Measurements from ENCODE around the gene UNC79. TPM values are rescaled to one million over a fixed set of nuclear protein-coding genes. Genes with fewer than 3 reads are reported as not detected.

The UNC79 gene
- total RNA-seq, 1 donor from 2014 or later, result not detected

- intact Hi-C loops (cut with micrococcal nuclease), result no loop called here
- Mint-ChIP-seq H3K4me3 (ENCODE audit: low read depth) (no peak overlapping the region), H3K4me1 (ENCODE audit: low read depth) (no peaks in the 10 kb centered on the region), H3K27me3 (ENCODE audit: low read depth) (peaks cover 12% of the 10 kb centered on the region), H3K9me3 (no peaks in the 10 kb centered on the region), H3K36me3 (ENCODE audit: low read depth) (no peaks in the 10 kb centered on the region), H3K27ac (no peak overlapping the region)
- no peak for DNase-seq (ENCODE audit: low spot score)
These were observed 257.5 kb downstream of the UNC79 start for GRCh38 chr14:93688239-93688666.

GRCh38 chr14:93688820-93689219 lies 258.1 kb downstream of the UNC79 start:
- Mint-ChIP-seq H3K4me3 (ENCODE audit: low read depth) (no peak overlapping the region), H3K4me1 (ENCODE audit: low read depth) (no peaks in the 10 kb centered on the region), H3K27ac (no peak overlapping the region), H3K27me3 (ENCODE audit: low read depth) (peaks cover 12% of the 10 kb centered on the region), H3K36me3 (ENCODE audit: low read depth) (no peaks in the 10 kb centered on the region), H3K9me3 (no peaks in the 10 kb centered on the region)
- intact Hi-C loops (cut with micrococcal nuclease), result no loop called here
- DNase-seq (ENCODE audit: low spot score), result no peak

GRCh38 chr14:93690146-93690545 lies 259.4 kb downstream of the UNC79 start:
- DNase-seq (ENCODE audit: low spot score), result no peak
- Mint-ChIP-seq H3K27me3 (ENCODE audit: low read depth) (peaks cover 9% of the 10 kb centered on the region), H3K36me3 (ENCODE audit: low read depth) (no peaks in the 10 kb centered on the region), H3K9me3 (no peaks in the 10 kb centered on the region), H3K4me1 (ENCODE audit: low read depth) (no peaks in the 10 kb centered on the region), H3K27ac (no peak overlapping the region), H3K4me3 (ENCODE audit: low read depth) (no peak overlapping the region)
- intact Hi-C loops (cut with micrococcal nuclease), result no loop called here

- no peaks in the 10 kb centered on the region for H3K9me3 Mint-ChIP-seq
- H3K27ac Mint-ChIP-seq, result no peak overlapping the region
- no peak overlapping the region for H3K4me3 Mint-ChIP-seq (ENCODE audit: low read depth)
- intact Hi-C loops (cut with micrococcal nuclease), result no loop called here
- DNase-seq (ENCODE audit: low spot score), result no peak
- H3K27me3 Mint-ChIP-seq (ENCODE audit: low read depth), result peaks cover 9% of the 10 kb centered on the region
- no peaks in the 10 kb centered on the region for H3K4me1 Mint-ChIP-seq (ENCODE audit: low read depth)
- H3K36me3 Mint-ChIP-seq (ENCODE audit: low read depth), result no peaks in the 10 kb centered on the region
These were observed 260.5 kb downstream of the UNC79 start for GRCh38 chr14:93691042-93691780.

- intact Hi-C loops (cut with micrococcal nuclease), result no loop called here
- no peak overlapping the region for H3K27ac Mint-ChIP-seq
- no peak for DNase-seq (ENCODE audit: low spot score)
- no peaks in the 10 kb centered on the region for H3K36me3 Mint-ChIP-seq (ENCODE audit: low read depth)
- no peaks in the 10 kb centered on the region for H3K4me1 Mint-ChIP-seq (ENCODE audit: low read depth)
- peaks cover 1% of the 10 kb centered on the region for H3K9me3 Mint-ChIP-seq
- no peak overlapping the region for H3K4me3 Mint-ChIP-seq (ENCODE audit: low read depth)
- H3K27me3 Mint-ChIP-seq (ENCODE audit: low read depth), result peaks cover 2% of the 10 kb centered on the region
These were observed 263.2 kb downstream of the UNC79 start for GRCh38 chr14:93693914-93694313.

- intact Hi-C loops (cut with micrococcal nuclease), result no loop called here
These were observed 270.2 kb downstream of the UNC79 start for GRCh38 chr14:93700928-93701327.

GRCh38 chr14:93701562-93701961 lies 270.8 kb downstream of the UNC79 start:
- no peaks in the 10 kb centered on the region for H3K27me3 Mint-ChIP-seq (ENCODE audit: low read depth)
- DNase-seq (ENCODE audit: low spot score), result no peak
- no peaks in the 10 kb centered on the region for H3K36me3 Mint-ChIP-seq (ENCODE audit: low read depth)
- H3K27ac Mint-ChIP-seq, result no peak overlapping the region
- no peaks in the 10 kb centered on the region for H3K4me1 Mint-ChIP-seq (ENCODE audit: low read depth)
- no peak overlapping the region for H3K4me3 Mint-ChIP-seq (ENCODE audit: low read depth)
- peaks cover 7% of the 10 kb centered on the region for H3K9me3 Mint-ChIP-seq
- intact Hi-C loops (cut with micrococcal nuclease), result no loop called here

More at GRCh38 chr14:93700928-93701327, 270.2 kb downstream of the UNC79 start:
- Mint-ChIP-seq H3K4me3 (ENCODE audit: low read depth) (no peak overlapping the region), H3K27ac (no peak overlapping the region), H3K27me3 (ENCODE audit: low read depth) (no peaks in the 10 kb centered on the region), H3K4me1 (ENCODE audit: low read depth) (no peaks in the 10 kb centered on the region), H3K36me3 (ENCODE audit: low read depth) (no peaks in the 10 kb centered on the region), H3K9me3 (peaks cover 7% of the 10 kb centered on the region)
- DNase-seq (ENCODE audit: low spot score), result no peak

GRCh38 chr14:93702946-93703345 lies 272.2 kb downstream of the UNC79 start:
- intact Hi-C loops (cut with micrococcal nuclease), result no loop called here
- peaks cover 7% of the 10 kb centered on the region for H3K9me3 Mint-ChIP-seq
- no peaks in the 10 kb centered on the region for H3K36me3 Mint-ChIP-seq (ENCODE audit: low read depth)
- no peaks in the 10 kb centered on the region for H3K4me1 Mint-ChIP-seq (ENCODE audit: low read depth)
- no peak overlapping the region for H3K4me3 Mint-ChIP-seq (ENCODE audit: low read depth)
- no peak overlapping the region for H3K27ac Mint-ChIP-seq
- no peaks in the 10 kb centered on the region for H3K27me3 Mint-ChIP-seq (ENCODE audit: low read depth)
- no peak for DNase-seq (ENCODE audit: low spot score)

GRCh38 chr14:93703941-93704340 lies 273.2 kb downstream of the UNC79 start:
- Mint-ChIP-seq H3K27me3 (ENCODE audit: low read depth) (no peaks in the 10 kb centered on the region), H3K4me3 (ENCODE audit: low read depth) (no peak overlapping the region), H3K36me3 (ENCODE audit: low read depth) (no peaks in the 10 kb centered on the region), H3K9me3 (peaks cover 5% of the 10 kb centered on the region), H3K27ac (no peak overlapping the region), H3K4me1 (ENCODE audit: low read depth) (no peaks in the 10 kb centered on the region)
- intact Hi-C loops (cut with micrococcal nuclease), result no loop called here
- DNase-seq (ENCODE audit: low spot score), result no peak

GRCh38 chr14:93705513-93706156 lies 274.9 kb downstream of the UNC79 start:
- Mint-ChIP-seq H3K4me1 (ENCODE audit: low read depth) (no peaks in the 10 kb centered on the region), H3K9me3 (no peaks in the 10 kb centered on the region), H3K4me3 (ENCODE audit: low read depth) (no peak overlapping the region), H3K27me3 (ENCODE audit: low read depth) (no peaks in the 10 kb centered on the region), H3K36me3 (ENCODE audit: low read depth) (no peaks in the 10 kb centered on the region), H3K27ac (no peak overlapping the region)
- intact Hi-C loops (cut with micrococcal nuclease), result no loop called here
- DNase-seq (ENCODE audit: low spot score), result no peak

GRCh38 chr14:93706360-93706955 lies 275.7 kb downstream of the UNC79 start:
- Mint-ChIP-seq H3K4me3 (ENCODE audit: low read depth) (no peak overlapping the region), H3K36me3 (ENCODE audit: low read depth) (no peaks in the 10 kb centered on the region), H3K27ac (no peak overlapping the region), H3K4me1 (ENCODE audit: low read depth) (no peaks in the 10 kb centered on the region), H3K9me3 (no peaks in the 10 kb centered on the region), H3K27me3 (ENCODE audit: low read depth) (no peaks in the 10 kb centered on the region)
- intact Hi-C loops (cut with micrococcal nuclease), result no loop called here
- DNase-seq (ENCODE audit: low spot score), result no peak

GRCh38 chr14:93707475-93707874 lies 276.7 kb downstream of the UNC79 start:
- Mint-ChIP-seq H3K9me3 (no peaks in the 10 kb centered on the region), H3K4me3 (ENCODE audit: low read depth) (no peak overlapping the region), H3K27ac (no peak overlapping the region), H3K36me3 (ENCODE audit: low read depth) (no peaks in the 10 kb centered on the region), H3K4me1 (ENCODE audit: low read depth) (no peaks in the 10 kb centered on the region), H3K27me3 (ENCODE audit: low read depth) (no peaks in the 10 kb centered on the region)
- intact Hi-C loops (cut with micrococcal nuclease), result no loop called here
- DNase-seq (ENCODE audit: low spot score), result no peak

GRCh38 chr14:93708311-93708734 lies 277.6 kb downstream of the UNC79 start:
- Mint-ChIP-seq H3K27me3 (ENCODE audit: low read depth) (no peaks in the 10 kb centered on the region), H3K4me1 (ENCODE audit: low read depth) (no peaks in the 10 kb centered on the region), H3K27ac (no peak overlapping the region), H3K36me3 (ENCODE audit: low read depth) (no peaks in the 10 kb centered on the region), H3K4me3 (ENCODE audit: low read depth) (no peak overlapping the region), H3K9me3 (no peaks in the 10 kb centered on the region)
- intact Hi-C loops (cut with micrococcal nuclease), result no loop called here
- no peak for DNase-seq (ENCODE audit: low spot score)

All from activated T-helper 2 cell treated with anti-CD3 and anti-CD28 coated beads, Interferon-gamma antibody, Interleukin-2, Interleukin-4, amounts not matched to agents 10 μg/mL and 5 μg/mL and 100 μg/mL, durations not matched to agents 14 hours and 24 hours and 36 hours (primary cell).